HepG2 (cell line): ENCODE results near the gene COL18A1. TPM values are rescaled to one million over a fixed set of nuclear protein-coding genes. Genes with fewer than 3 reads are reported as not detected.

Experiments used
- AGO1 ChIP-seq: fragments of 200-400 bp; formaldehyde crosslinking; IDR thresholded peaks from 2 replicates; pipeline ENCODE4 v1.6.1; 2017; ENCODE audit warnings: mild to moderate bottlenecking, low read depth, low read length, moderate library complexity; ENCODE audit not compliant: poor library complexity, severe bottlenecking
- ARHGAP35 ChIP-seq: sonication (generic); formaldehyde crosslinking; IDR thresholded peaks from 2 replicates; pipeline ENCODE4 v1.9.0; 2022; ENCODE audit warnings: mild to moderate bottlenecking, inconsistent platforms, moderate library complexity, missing genetic modification reagents, borderline replicate concordance
- ATF7-NPFF ChIP-seq: sonication (generic); formaldehyde crosslinking; IDR thresholded peaks from 2 replicates; pipeline ENCODE4 v1.8.1; 2023; ENCODE audit warnings: mild to moderate bottlenecking, low read depth, missing genetic modification reagents, moderate library complexity
- BHLHE40 ChIP-seq: IDR thresholded peaks from 2 replicates; pipeline ENCODE4 v1.6.1; 2011; ENCODE audit warnings: low read length, improper control_type of control experiment
- CHD4 ChIP-seq: fragments of 200-600 bp; sonication (generic); IDR thresholded peaks from 2 replicates; pipeline ENCODE4 v1.7.0; 2017; ENCODE audit warnings: mild to moderate bottlenecking, low read length, borderline replicate concordance
- ERF ChIP-seq: IDR thresholded peaks from 2 replicates; pipeline ENCODE4 v1.6.1; 2018; ENCODE audit warnings: missing biosample characterization, missing genetic modification reagents
- FOXA3 ChIP-seq: IDR thresholded peaks from 2 replicates; pipeline ENCODE4 v1.6.1; 2016; ENCODE audit warnings: missing genetic modification reagents, missing compliant biosample characterization
- HOXA9 ChIP-seq: sonication (generic); formaldehyde crosslinking; IDR thresholded peaks from 2 replicates; pipeline ENCODE4 v1.8.1; 2022; ENCODE audit warnings: missing genetic modification reagents, mild to moderate bottlenecking, moderate library complexity, borderline replicate concordance
- LCORL ChIP-seq, 2 experiments: fragments of 450-650 bp in 1 of 2; sonication (generic) in 1 of 2; formaldehyde crosslinking in 1 of 2; IDR thresholded peaks; 2 replicates each; pipeline versions ENCODE4 v1.5.0 to v1.6.1; 2017 to 2020; ENCODE audit warnings: antibody characterized with exemption in 1 of 2, missing genetic modification reagents in 1 of 2
- NBN ChIP-seq: fragments of 450-650 bp; conservative IDR thresholded peaks from 2 replicates; pipeline ENCODE4 v1.6.1; 2017
- THAP11 ChIP-seq: IDR thresholded peaks from 2 replicates; pipeline ENCODE4 v1.6.1; 2016; ENCODE audit warnings: missing biosample characterization, missing genetic modification reagents
- ZBTB42 ChIP-seq: sonication (generic); formaldehyde crosslinking; IDR thresholded peaks from 2 replicates; pipeline ENCODE4 v1.5.0; 2020; ENCODE audit warnings: mild to moderate bottlenecking, missing genetic modification reagents
- ZNF607 ChIP-seq: sonication (generic); formaldehyde crosslinking; IDR thresholded peaks from 2 replicates; pipeline ENCODE4 v1.5.1; 2020; ENCODE audit warnings: missing genetic modification reagents, mild to moderate bottlenecking, borderline replicate concordance
- ZNF761 ChIP-seq: sonication (generic); formaldehyde crosslinking; conservative IDR thresholded peaks from 2 replicates; pipeline ENCODE4 v1.4.0; 2020; ENCODE audit warnings: mild to moderate bottlenecking, missing genetic modification reagents
- polyA plus RNA-seq, 8 experiments: library from polyadenylated mRNA; depleted of rRNA in 3 of 8; stranded (reverse) in 7 of 8; unstranded in 1 of 8; fragments of >200 nt; fragmentation: Illumina TruSeq in 4 of 8; extraction: Trizol in 4 of 8; gene quantifications; 2 replicates each; pipeline versions ENCODE4 v1.2.1 to v1.2.3, GENCODE V29; 2011 to 2016; ENCODE audit warnings: low read depth in 4 of 8, missing spikeins in 1 of 8, mixed read lengths in 1 of 8; ENCODE audit not compliant: insufficient read depth in 1 of 8
- total RNA-seq, 5 experiments: library from RNA; depleted of rRNA; stranded (reverse); fragments of >200 nt; fragmentation: Illumina TruSeq; extraction: Trizol; gene quantifications; 2 replicates each; pipeline ENCODE4 v1.2.3, GENCODE V29; 2016; ENCODE audit warnings: low read depth in 1 of 5
- TF ChIP-seq, protein P1 (sequence below): sonication (generic); formaldehyde crosslinking; IDR thresholded peaks from 2 replicates; pipeline ENCODE4 v1.4.0; 2020; ENCODE audit warnings: missing genetic modification reagents, borderline replicate concordance
- TF ChIP-seq, protein P2 (sequence below): sonication (generic); formaldehyde crosslinking; IDR thresholded peaks from 2 replicates; pipeline ENCODE4 v1.8.1; 2023; ENCODE audit warnings: missing genetic modification reagents, inconsistent platforms, borderline replicate concordance
- TF ChIP-seq, protein P3 (sequence below): sonication (generic); formaldehyde crosslinking; IDR thresholded peaks from 2 replicates; pipeline ENCODE4 v1.4.0; 2020; ENCODE audit warnings: mild to moderate bottlenecking, missing genetic modification reagents

The COL18A1 gene
- total and polyA plus RNA-seq, 2 of the 13 experiments (the other 11 are each of a cell fraction or from before 2014, with no cell fraction given), result 79.0 to 102 TPM

DNA sequence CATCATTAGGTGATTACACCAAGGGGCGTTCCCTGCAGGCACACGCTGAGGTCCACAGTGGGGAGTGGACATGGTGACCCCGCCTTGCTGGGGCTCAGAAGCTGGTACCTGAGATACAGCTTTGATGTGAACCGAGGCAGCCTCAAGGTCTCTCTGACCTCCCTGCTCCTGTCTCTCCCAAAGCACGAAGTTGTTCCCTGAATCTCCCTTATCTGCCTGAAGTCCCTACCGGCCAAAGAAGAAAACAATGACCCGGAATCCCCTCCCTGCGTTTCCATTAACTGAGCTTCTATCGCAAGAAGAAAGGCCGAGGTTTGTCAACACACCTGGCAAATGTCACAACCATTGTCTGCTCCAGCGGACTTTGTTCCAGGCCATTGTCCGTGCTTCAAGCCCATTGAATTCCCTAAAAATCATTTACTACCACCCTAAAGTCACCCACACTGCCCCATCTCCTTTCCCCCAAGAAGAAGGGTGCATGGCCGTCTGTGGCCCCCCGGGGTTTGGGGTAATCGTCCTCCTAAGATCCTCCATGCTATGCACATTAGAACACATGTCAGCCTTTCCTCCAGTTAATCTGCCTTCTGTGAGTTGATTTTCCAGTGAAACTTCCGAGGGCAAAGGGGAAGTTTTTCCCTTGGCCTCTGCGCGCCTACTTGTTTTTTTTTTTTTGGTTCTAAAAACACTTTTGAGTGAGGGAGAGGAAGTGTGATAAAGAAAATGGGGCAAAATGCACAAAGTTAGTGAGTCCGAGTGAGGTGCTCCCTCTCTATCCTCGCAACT lies 48.1 kb upstream of the COL18A1 start (continued):
- TF ChIP-seq, protein P1, sequence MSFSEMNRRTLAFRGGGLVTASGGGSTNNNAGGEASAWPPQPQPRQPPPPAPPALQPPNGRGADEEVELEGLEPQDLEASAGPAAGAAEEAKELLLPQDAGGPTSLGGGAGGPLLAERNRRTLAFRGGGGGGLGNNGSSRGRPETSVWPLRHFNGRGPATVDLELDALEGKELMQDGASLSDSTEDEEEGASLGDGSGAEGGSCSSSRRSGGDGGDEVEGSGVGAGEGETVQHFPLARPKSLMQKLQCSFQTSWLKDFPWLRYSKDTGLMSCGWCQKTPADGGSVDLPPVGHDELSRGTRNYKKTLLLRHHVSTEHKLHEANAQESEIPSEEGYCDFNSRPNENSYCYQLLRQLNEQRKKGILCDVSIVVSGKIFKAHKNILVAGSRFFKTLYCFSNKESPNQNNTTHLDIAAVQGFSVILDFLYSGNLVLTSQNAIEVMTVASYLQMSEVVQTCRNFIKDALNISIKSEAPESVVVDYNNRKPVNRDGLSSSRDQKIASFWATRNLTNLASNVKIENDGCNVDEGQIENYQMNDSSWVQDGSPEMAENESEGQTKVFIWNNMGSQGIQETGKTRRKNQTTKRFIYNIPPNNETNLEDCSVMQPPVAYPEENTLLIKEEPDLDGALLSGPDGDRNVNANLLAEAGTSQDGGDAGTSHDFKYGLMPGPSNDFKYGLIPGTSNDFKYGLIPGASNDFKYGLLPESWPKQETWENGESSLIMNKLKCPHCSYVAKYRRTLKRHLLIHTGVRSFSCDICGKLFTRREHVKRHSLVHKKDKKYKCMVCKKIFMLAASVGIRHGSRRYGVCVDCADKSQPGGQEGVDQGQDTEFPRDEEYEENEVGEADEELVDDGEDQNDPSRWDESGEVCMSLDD, result no peak
- TF ChIP-seq FOXA3 (peak; percentile 77), ERF (CRISPR knock-in tag) (no peak; the same call in 1 of the 2 replicates), HOXA9 (CRISPR knock-in tag) (no peak), CHD4 (no peak), LCORL (IDR thresholded peaks at IDR 0.05) (peak; percentile 41; the same call in 1 of the 2 replicates), LCORL (CRISPR knock-in tag; IDR thresholded peaks at IDR 0.05) (peak; percentile 31; the same call in 1 of the 2 replicates), ZNF761 (CRISPR knock-in tag) (no peak), AGO1 (no peak), BHLHE40 (no peak), THAP11 (0 out of 2 replicates have a peak, but pooled peaks have one; percentile 25), ARHGAP35 (CRISPR knock-in tag) (no peak), ZNF607 (CRISPR knock-in tag) (0 out of 2 replicates have a peak, but pooled peaks have one; percentile 29), NBN (no peak), ZBTB42 (CRISPR knock-in tag) (no peak), ATF7-NPFF (no peak)
- TF ChIP-seq, protein P2, sequence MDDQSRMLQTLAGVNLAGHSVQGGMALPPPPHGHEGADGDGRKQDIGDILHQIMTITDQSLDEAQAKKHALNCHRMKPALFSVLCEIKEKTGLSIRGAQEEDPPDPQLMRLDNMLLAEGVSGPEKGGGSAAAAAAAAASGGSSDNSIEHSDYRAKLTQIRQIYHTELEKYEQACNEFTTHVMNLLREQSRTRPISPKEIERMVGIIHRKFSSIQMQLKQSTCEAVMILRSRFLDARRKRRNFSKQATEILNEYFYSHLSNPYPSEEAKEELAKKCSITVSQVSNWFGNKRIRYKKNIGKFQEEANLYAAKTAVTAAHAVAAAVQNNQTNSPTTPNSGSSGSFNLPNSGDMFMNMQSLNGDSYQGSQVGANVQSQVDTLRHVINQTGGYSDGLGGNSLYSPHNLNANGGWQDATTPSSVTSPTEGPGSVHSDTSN, result no peak
- TF ChIP-seq, protein P3, sequence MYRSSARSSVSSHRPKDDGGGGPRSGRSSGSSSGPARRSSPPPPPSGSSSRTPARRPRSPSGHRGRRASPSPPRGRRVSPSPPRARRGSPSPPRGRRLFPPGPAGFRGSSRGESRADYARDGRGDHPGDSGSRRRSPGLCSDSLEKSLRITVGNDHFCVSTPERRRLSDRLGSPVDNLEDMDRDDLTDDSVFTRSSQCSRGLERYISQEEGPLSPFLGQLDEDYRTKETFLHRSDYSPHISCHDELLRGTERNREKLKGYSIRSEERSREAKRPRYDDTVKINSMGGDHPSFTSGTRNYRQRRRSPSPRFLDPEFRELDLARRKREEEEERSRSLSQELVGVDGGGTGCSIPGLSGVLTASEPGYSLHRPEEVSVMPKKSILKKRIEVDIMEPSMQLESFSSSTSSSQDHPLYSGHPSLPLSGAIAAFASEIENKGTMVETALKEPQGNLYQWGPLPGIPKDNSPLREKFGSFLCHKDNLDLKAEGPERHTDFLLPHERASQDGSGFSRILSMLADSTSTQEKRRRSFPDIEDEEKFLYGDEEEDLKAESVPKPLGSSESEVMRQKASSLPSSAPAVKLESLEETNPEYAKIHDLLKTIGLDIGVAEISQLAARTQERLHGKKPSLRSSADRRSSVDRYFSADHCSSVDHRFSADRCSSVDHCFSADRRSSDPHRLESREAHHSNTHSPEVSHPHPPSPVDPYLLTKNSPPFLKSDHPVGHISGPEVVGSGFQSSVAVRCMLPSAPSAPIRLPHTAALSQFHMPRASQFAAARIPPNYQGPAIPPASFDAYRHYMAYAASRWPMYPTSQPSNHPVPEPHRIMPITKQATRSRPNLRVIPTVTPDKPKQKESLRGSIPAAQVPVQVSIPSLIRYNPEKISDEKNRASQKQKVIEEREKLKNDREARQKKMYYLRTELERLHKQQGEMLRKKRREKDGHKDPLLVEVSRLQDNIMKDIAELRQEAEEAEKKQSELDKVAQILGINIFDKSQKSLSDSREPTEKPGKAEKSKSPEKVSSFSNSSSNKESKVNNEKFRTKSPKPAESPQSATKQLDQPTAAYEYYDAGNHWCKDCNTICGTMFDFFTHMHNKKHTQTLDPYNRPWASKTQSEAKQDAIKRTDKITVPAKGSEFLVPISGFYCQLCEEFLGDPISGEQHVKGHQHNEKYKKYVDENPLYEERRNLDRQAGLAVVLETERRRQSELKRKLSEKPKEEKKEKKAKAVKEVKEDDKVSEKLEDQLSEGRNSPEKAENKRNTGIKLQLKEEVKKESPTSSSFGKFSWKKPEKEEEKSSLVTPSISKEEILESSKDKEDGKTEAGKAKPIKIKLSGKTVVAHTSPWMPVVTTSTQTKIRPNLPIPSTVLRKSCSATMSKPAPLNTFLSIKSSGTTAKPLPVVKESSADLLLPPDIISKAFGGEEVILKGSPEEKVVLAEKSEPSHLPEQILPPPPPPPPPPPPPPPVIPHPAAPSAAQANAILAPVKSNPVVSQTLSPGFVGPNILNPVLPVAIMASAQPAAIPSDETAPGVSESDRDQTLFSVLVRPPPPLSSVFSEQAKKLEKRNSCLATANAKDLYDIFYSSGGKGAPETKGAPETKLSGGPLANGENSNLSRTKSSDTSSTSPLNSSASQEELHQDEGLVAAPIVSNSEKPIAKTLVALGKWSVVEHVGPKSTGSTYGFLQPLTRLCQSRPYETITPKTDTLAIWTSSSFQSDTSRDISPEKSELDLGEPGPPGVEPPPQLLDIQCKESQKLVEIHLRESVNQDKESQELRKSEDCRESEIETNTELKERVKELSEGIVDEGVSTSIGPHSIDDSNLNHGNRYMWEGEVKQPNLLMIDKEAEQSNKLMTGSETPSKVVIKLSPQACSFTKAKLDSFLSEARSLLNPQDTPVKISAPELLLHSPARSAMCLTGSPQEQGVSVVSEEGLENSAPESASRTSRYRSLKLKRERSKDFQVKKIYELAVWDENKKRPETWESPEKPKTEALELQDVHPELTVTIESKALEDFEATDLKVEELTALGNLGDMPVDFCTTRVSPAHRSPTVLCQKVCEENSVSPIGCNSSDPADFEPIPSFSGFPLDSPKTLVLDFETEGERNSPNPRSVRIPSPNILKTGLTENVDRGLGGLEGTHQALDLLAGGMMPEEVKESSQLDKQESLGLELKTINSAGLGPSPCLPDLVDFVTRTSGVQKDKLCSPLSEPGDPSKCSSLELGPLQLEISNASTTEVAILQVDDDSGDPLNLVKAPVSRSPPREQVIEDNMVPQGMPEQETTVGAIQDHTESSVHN (CRISPR knock-in tag), result no peak
